Measurements from ENCODE around the gene FHAD1. TPM values are rescaled to one million over a fixed set of nuclear protein-coding genes. Genes with fewer than 3 reads are reported as not detected.

Gene FHAD1
- polyA plus RNA-seq, 1 of the 3 experiments (the other 2 are of a cell fraction), result 0.48 TPM

- Histone ChIP-seq H3K36me3 (replicated peaks in 1 of 2; ENCODE audit: control insufficient read depth in 1 of 2, insufficient read depth in 2 of 2, low read length in 1 of 2) (no peaks in the 10 kb centered on the region), H3K4me3 (ENCODE audit: low read depth in 2 of 2, low read length in 1 of 2) (no peak overlapping the region), H4K20me1 (ENCODE audit: insufficient read depth) (peaks cover 5% of the 10 kb centered on the region; the same call in 1 of the 2 replicates), H3K27ac (ENCODE audit: low read depth in 2 of 2, low read length in 1 of 2) (peak overlapping the region in 1 of 2 experiments; percentile 24; a peak in 1 of 4 replicates), H3K4me1 (ENCODE audit: control insufficient read depth in 1 of 2, insufficient read depth in 2 of 2, low read depth in 1 of 2, low read length in 1 of 2) (peaks cover 21 to 59% of the 10 kb centered on the region in 2 experiments), H3K4me2 (no peak overlapping the region), H3F3A (replicated peaks; ENCODE audit: insufficient read depth) (peaks cover 5% of the 10 kb centered on the region), H2AFZ (ENCODE audit: low read depth) (no peak overlapping the region), H3K9me2 (no peaks in the 10 kb centered on the region), H3K27me3 (ENCODE audit: insufficient read depth) (no peaks in the 10 kb centered on the region), H3K9ac (no peak overlapping the region), H3K79me2 (ENCODE audit: insufficient read depth) (no peaks in the 10 kb centered on the region), H3K9me3 (no peaks in the 10 kb centered on the region)
- TF ChIP-seq GABPA (IDR thresholded peaks at IDR 0.05; ENCODE audit: low read depth), result no peak
- no peak for TF ChIP-seq RFX5 (IDR thresholded peaks at IDR 0.05; ENCODE audit: low read length)
- no peak for TF ChIP-seq MXI1 (IDR thresholded peaks at IDR 0.05; ENCODE audit: low read depth, low read length)
- no peak for TF ChIP-seq EP300 (IDR thresholded peaks at IDR 0.05; ENCODE audit: borderline replicate concordance in 1 of 2, low read depth in 1 of 2, low read length in 1 of 2)
- no peak for TF ChIP-seq MEF2A (IDR thresholded peaks at IDR 0.05; ENCODE audit: borderline replicate concordance, low read depth)
- no peak for TF ChIP-seq RCOR1 (IDR thresholded peaks at IDR 0.05; ENCODE audit: low read length)
- TF ChIP-seq SIN3A (IDR thresholded peaks at IDR 0.05; ENCODE audit: borderline replicate concordance, low read depth, low read length), result no peak
- no peak for TF ChIP-seq TEAD4 (IDR thresholded peaks at IDR 0.05; ENCODE audit: borderline replicate concordance, insufficient read depth)
- TF ChIP-seq IRF3 (IDR thresholded peaks at IDR 0.05; ENCODE audit: low read depth, low read length), result no peak
- no peak for TF ChIP-seq USF2 (IDR thresholded peaks at IDR 0.05; ENCODE audit: borderline replicate concordance, low read depth, low read length)
- no peak for TF ChIP-seq CTCF (IDR thresholded peaks at IDR 0.05)
- TF ChIP-seq TCF12 (IDR thresholded peaks at IDR 0.05), result no peak
- TF ChIP-seq NFIC (IDR thresholded peaks at IDR 0.05; ENCODE audit: borderline replicate concordance), result no peak
- no peak for TF ChIP-seq NRF1 (IDR thresholded peaks at IDR 0.05; ENCODE audit: low read depth, low read length)
- TF ChIP-seq FOSL2 (IDR thresholded peaks at IDR 0.05; ENCODE audit: borderline replicate concordance, low read depth), result no peak
- TF ChIP-seq FOXM1 (IDR thresholded peaks at IDR 0.05; ENCODE audit: low read depth), result no peak
- no peak for TF ChIP-seq EZH2phosphoT487 (IDR thresholded peaks at IDR 0.05; ENCODE audit: borderline replicate concordance, low read depth)
- TF ChIP-seq JUND (IDR thresholded peaks at IDR 0.05), result no peak
- no peak for TF ChIP-seq FOXJ3 (CRISPR knock-in tag; IDR thresholded peaks at IDR 0.05)
- DNase-seq, result no peak
- CTCF ChIA-PET, result interaction anchor here (0.8 to 17.5 kb wide), 4 partner anchors 14 to 82 kb away, joined by 3 to 132 read pairs (median 7); partner anchors contain the start of gene TMEM51
- POLR2A ChIA-PET, result interaction anchor here (3.0 kb wide), 1 partner anchor 50 kb away, joined by 14 read pairs; the partner anchor contains the start of gene TMEM51
- WGBS (ENCODE audit: low lambda C conversion rate), result 85% methylated on average over 13 of the region's 13 CpGs
Measured at GRCh38 chr1:15201849-15202551, 45.0 kb upstream of the FHAD1 start.

Data from SK-N-SH (cell line).